HG03575 (cell line): ENCODE measurements around the gene GRB10.
"Not testable (repeated sequence)": the region's sequence is repeated elsewhere in the genome, so short reads cannot be mapped to it uniquely, and the experiment has no call there.

Experiments used
- ATAC-seq: cut with Tn5 transposase; IDR thresholded peaks from one replicate; pipeline ENCODE4 v1.9.1; 2021; ENCODE audit not compliant: unreplicated experiment, insufficient number of reproducible peaks, low FRiP score; ENCODE audit errors: extremely low read depth

GRB10 gene

GRCh38 chr7:50558294-50559053, 224.2 kb downstream of the GRB10 start:
- no peak for ATAC-seq

- ATAC-seq = no peak
Observed at GRCh38 chr7:50557099-50557498, 225.6 kb downstream of the GRB10 start.

GRCh38 chr7:50556247-50556991, 226.3 kb downstream of the GRB10 start:
- no peak for ATAC-seq

GRCh38 chr7:50555594-50556140, 227.0 kb downstream of the GRB10 start:
- ATAC-seq = no peak

DNA sequence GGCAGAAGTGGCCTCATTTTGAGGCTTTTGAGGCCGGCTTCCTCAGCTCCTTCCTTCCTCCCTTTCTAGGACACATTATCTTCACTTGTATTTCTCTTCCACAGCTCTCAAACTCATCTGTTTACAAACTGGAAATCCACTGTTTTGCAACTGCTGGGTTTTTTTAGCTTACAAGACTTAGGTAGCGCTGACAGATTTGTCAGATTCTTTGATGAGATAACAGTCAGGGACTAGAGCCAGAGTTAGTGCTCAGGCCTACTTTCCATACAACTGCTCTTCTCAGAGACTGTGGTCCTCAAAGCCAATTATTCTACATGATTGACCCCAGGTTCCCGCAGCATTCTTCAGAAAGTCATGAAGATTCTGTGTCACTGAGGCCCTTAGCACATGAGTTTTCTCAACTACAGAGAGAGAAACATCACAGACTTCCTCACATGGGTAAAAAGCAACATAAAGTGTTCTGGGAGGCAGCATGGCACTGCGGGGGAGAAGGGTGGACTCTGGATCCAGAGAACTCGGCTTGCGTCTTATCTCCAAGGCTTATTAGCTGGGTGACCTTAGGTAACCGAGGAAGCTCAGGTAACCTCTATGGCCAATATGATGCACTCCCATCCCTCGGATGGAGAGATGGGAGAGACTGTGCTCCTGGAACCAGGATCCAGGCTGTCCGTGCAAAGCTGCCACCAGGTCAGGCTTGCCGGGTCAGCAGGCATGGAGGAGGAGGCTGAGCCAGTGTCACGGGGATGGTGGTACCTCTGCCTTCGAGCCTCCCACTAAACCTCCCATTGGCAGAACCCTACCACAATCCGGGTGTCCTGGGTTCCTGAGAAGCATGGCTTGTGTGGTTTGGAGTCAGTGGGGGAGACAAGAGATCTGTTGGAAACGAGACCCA, 228.0 kb downstream of the GRB10 start:
- ATAC-seq = no peak

GRCh38 chr7:50553973-50554372, 228.7 kb downstream of the GRB10 start:
- ATAC-seq = no peak

- no peak for ATAC-seq
Observed at GRCh38 chr7:50552921-50553320, 229.8 kb downstream of the GRB10 start.

- ATAC-seq = no peak
Observed at GRCh38 chr7:50552139-50552538, 230.6 kb downstream of the GRB10 start.

DNA sequence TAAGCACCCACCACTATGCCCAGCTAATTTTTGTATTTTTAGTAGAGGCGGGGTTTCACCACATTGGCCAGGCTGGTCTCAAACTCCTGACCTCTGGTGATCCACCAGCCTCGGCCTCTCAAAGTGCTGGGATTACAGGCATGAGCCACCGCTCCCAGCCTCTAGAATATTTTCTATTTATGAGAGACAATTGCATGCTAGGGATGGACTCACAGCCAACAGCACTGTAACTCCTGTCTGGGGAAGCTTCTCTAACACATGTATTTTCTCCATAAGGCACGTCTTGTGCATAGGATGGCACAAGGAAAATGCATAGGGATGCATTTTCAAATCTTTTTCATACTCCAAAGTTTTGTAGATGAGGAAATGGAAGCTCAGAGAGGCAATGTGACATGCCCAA, 237.1 kb downstream of the GRB10 start:
- ATAC-seq = not testable (repeated sequence)

DNA sequence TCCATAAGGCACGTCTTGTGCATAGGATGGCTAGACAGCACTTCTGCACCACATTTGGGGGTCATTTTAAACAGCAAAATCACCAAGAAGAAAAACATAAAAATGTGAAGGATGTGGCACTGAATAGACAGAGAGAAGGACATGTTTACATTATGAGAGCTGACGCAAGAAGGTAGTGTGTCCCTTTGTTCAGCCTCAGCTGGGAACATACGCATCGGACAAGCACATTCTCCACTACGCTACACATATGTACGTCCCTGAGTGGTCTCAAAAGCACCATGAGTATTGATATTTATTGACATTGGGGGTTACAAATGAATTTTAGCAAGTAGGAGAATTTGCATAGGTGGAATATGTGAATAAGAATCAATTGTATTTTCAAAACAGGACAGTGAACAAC, 237.7 kb downstream of the GRB10 start:
- no peak for ATAC-seq

GRCh38 chr7:50543776-50544442, 238.8 kb downstream of the GRB10 start:
- ATAC-seq = no peak

DNA sequence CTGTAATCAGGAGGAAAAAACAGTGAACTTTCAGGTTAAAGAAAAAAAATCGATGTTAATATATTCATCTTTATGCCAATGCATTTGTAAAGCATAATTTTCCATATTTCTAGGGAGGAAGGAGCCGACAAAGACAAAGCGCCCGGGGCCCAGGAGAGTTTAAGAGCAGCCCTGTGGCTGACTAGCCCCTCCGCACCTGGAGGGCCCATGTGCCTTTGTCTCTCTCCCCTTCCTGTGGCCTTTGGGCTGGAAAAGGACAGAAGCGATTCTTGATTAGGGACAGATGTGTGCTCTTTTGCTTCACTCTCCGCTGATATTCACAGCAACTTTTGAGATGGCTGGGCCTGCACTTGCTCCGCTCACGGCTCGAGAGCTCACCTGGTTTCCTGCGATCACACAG, 240.6 kb downstream of the GRB10 start:
- no peak for ATAC-seq

GRCh38 chr7:50540785-50541579, 241.7 kb downstream of the GRB10 start:
- no peak for ATAC-seq
